Cardiac muscle cell (in vitro differentiated cells and primary cell): ENCODE results near the gene MAD1L1. TPM values are rescaled to one million over a fixed set of nuclear protein-coding genes. Genes with fewer than 3 reads are reported as not detected.

Experiments used
- DNase-seq, 2 donors: peaks; one replicate each; pipeline versions ENCODE4 v3.0.0 to v3.0.0-alpha.2; 2010 to 2017; ENCODE audit warnings: low read depth in 1 of 2, low spot score in 1 of 2
- H3K27ac ChIP-seq: fragments of 200-600 bp; sonication (generic); 2 replicates; pipeline ENCODE4 v1.5.1; 2016
- H3K27me3 ChIP-seq: fragments of 200-600 bp; sonication (generic); 2 replicates; pipeline ENCODE4 v1.6.0; 2016; ENCODE audit warnings: control low read depth
- H3K36me3 ChIP-seq: fragments of 200-600 bp; sonication (generic); 2 replicates; pipeline ENCODE4 v1.5.1; 2016; ENCODE audit warnings: control low read depth
- H3K4me1 ChIP-seq: fragments of 200-600 bp; sonication (generic); 2 replicates; pipeline ENCODE4 v1.8.1; 2017; ENCODE audit warnings: low read depth, mild to moderate bottlenecking, mixed run types
- H3K4me3 ChIP-seq: fragments of 200-600 bp; sonication (generic); 2 replicates; pipeline ENCODE4 v1.5.1; 2016; ENCODE audit warnings: mild to moderate bottlenecking
- H3K9me3 ChIP-seq: fragments of 200-600 bp; sonication (generic); 2 replicates; pipeline ENCODE4 v1.5.1; 2017; ENCODE audit warnings: low read depth, mild to moderate bottlenecking, control low read depth
- polyA plus RNA-seq: library from polyadenylated mRNA; unstranded; fragments of >200 nt; fragmentation: Nextera tagmentation; extraction: Ambion mirVana; gene quantifications from 2 replicates; pipeline ENCODE4 v1.2.1, GENCODE V29; 2016
- total RNA-seq: library from RNA; depleted of rRNA; stranded (reverse); fragments of >200 nt; gene quantifications from 2 replicates; pipeline ENCODE4 v1.2.3, GENCODE V29; 2016
- TF ChIP-seq, protein P1 (sequence below): IDR thresholded peaks from 2 replicates; pipeline ENCODE4 v1.5.1; 2012; ENCODE audit warnings: low read depth, mild to moderate bottlenecking, low read length

Gene MAD1L1
- total and polyA plus RNA-seq, 2 experiments from 2014 or later = 38.3 to 56.2 TPM

DNA sequence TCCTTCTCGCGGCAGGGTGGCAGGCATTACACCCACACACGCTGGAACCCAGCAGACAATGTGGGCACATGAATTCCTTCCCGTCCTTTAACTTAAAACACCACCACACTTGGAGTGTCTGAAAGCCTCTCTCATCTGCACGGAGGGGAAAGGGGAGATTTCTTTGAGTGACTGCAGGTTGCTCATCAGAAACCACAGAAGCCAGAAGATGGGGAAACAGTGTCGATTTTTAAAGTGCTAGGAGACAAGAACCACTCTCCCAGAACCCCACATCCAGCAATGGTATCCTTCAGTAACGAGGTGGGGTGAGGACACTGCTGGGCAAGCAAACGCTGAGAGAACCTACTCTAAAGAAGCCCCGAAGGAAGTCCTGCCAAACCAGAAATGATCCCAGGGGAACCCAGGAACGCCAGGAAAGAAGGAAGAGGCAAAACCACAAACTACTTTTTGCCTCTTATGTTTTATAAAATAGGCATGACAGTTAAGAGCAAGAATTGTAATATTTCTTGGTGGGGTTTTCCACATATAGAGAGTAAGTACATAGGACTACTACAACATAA is 308.4 kb downstream of the MAD1L1 start:
- Histone ChIP-seq H3K36me3 (no peaks in the 10 kb centered on the region), H3K27me3 (no peaks in the 10 kb centered on the region), H3K4me3 (no peak overlapping the region), H3K4me1 (peaks cover 16% of the 10 kb centered on the region), H3K9me3 (no peaks in the 10 kb centered on the region), H3K27ac (no peak overlapping the region)
- TF ChIP-seq, protein P1, sequence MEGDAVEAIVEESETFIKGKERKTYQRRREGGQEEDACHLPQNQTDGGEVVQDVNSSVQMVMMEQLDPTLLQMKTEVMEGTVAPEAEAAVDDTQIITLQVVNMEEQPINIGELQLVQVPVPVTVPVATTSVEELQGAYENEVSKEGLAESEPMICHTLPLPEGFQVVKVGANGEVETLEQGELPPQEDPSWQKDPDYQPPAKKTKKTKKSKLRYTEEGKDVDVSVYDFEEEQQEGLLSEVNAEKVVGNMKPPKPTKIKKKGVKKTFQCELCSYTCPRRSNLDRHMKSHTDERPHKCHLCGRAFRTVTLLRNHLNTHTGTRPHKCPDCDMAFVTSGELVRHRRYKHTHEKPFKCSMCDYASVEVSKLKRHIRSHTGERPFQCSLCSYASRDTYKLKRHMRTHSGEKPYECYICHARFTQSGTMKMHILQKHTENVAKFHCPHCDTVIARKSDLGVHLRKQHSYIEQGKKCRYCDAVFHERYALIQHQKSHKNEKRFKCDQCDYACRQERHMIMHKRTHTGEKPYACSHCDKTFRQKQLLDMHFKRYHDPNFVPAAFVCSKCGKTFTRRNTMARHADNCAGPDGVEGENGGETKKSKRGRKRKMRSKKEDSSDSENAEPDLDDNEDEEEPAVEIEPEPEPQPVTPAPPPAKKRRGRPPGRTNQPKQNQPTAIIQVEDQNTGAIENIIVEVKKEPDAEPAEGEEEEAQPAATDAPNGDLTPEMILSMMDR = no peak
- peak in 1 of 2 donors; percentile 67 for DNase-seq

DNA sequence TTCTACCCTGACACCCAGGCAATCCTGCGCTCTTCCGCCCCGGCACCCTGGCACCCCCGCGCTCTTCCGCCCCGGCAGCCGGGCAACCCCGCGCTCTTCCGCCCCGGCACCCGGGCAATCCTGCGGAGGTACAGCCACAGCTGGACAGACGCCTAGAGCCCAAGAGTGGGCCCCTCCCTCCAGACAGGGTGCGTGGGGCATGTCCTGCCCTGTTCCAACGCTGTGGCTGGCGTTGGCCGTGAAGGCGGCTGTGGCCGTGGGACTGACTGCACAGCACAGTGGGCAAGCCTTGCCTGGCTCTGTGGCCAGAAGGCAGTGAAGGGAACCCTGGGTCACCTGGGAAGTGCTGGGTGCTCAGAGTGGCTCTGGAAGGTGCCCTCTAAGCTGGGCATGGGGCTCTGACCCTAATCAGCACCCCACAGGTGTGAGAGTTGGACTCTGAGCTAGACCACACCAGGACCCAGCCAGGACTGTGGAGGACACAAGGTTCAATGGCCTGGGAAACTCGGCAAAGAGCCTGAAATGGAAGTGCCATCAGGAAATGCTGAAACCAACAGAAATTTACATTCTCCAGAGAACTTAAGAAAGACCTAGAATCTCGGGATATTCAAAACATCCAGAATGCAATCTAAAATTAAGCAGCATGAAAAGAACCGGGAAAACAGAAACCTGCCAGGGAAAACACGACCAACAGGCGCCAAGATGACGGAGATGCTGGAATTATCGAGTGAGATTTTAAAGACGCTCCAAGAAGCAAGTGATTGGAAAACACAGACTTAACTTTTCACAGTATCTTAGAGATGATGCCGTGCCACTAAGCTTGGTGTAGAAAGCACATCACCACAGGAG is 309.1 kb downstream of the MAD1L1 start:
- Histone ChIP-seq H3K36me3 (no peaks in the 10 kb centered on the region), H3K4me3 (no peak overlapping the region)
- TF ChIP-seq, protein P1 = no peak

DNA sequence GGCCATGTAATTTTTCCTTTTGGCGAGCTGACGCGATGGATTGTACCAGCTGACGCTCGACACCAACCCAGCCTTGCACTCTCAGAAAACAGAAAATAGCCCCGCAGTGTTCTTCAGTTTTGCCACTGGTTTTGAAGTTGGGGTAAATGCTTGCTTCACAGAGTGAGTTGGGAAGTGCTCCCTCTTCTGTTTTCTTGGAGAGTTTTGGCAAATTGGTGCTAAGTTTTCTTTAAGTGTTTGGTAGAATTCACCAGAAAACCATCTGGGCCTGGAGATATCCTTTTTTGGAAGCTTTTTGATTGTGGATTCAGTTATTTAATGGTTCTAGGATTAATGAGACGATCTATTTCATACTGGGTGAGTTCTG is 309.9 kb downstream of the MAD1L1 start:
- Histone ChIP-seq H3K4me1 (peaks cover 16% of the 10 kb centered on the region), H3K27ac (no peak overlapping the region), H3K9me3 (no peaks in the 10 kb centered on the region), H3K36me3 (no peaks in the 10 kb centered on the region), H3K4me3 (no peak overlapping the region), H3K27me3 (no peaks in the 10 kb centered on the region)
- TF ChIP-seq, protein P1 = peak; percentile 14
- no peak for DNase-seq

More for the DNA sequence above, 309.1 kb downstream of the MAD1L1 start:
- Histone ChIP-seq H3K27me3 (no peaks in the 10 kb centered on the region), H3K9me3 (no peaks in the 10 kb centered on the region), H3K27ac (no peak overlapping the region), H3K4me1 (peaks cover 16% of the 10 kb centered on the region)
- DNase-seq = no peak

DNA sequence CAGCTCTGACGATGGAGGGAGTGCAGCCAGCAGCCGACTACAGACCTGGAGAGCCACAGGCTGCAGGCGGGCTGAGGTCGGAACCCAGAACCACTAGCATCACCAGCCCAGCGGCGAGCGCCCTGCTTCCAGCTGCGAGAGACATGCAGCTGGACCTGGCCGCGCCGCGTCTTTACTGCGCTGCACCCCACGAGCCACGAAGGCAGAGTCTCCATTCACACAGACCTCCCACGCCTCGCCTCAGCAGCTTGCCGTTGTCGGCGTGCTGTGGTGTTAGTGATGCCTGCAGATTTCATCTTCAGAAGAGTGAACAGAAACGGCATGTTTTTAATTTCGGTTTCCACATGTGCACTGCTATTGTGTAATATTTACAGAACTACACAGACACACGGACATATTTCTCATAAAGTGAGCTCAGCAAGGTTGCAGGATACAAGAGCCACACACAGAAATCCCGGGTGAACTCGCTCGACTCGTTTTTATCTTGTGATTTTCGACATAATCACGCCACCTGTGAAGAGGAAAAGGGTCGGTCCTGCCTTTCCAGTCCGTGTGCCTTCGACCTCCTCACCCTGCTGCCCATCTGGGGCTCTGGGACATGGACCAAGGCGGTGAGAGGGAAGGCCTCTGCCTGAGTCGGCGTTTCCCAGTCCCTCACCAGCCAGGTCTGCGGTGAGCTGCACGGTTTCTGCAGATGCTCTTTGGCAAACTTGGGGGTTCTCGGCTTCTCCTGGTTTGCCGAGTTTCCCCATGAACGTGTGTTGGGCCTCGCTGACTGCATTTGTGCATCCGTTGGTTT is 310.5 kb downstream of the MAD1L1 start:
- no peak overlapping the region for H3K4me3 ChIP-seq
- no peaks in the 10 kb centered on the region for H3K36me3 ChIP-seq
- H3K27me3 ChIP-seq = no peaks in the 10 kb centered on the region
- no peaks in the 10 kb centered on the region for H3K9me3 ChIP-seq
- no peak for DNase-seq
- peaks cover 16% of the 10 kb centered on the region for H3K4me1 ChIP-seq
- TF ChIP-seq, protein P1 = no peak
- no peak overlapping the region for H3K27ac ChIP-seq

DNA sequence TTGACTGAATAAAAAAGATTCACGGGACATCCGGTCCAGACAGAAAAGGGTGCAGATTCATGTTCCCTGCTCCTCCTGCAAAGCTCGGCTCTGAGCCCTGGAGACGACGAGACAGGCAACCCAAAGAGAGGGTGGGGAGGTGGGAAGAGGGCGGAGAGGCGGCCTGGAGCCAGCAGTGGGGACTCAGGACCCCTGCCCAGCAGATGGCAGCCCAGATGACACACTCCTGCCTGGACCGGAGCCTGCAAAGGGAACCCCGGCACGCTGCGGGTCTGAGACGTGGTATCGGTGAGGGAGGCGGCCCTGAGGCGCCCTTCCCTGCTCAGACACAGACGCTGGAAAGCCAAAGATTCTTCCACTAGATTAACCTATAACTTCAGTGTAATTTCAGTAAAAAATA is 311.9 kb downstream of the MAD1L1 start:
- peaks cover 8% of the 10 kb centered on the region for H3K4me1 ChIP-seq
- H3K27me3 ChIP-seq = no peaks in the 10 kb centered on the region
- no peak overlapping the region for H3K4me3 ChIP-seq
- no peak for DNase-seq
- TF ChIP-seq, protein P1 = no peak
- H3K36me3 ChIP-seq = no peaks in the 10 kb centered on the region
- no peak overlapping the region for H3K27ac ChIP-seq
- H3K9me3 ChIP-seq = no peaks in the 10 kb centered on the region
